Karpas-422 (cell line): ENCODE data around the gene CIITA. TPM values are rescaled to one million over a fixed set of nuclear protein-coding genes. Genes with fewer than 3 reads are reported as not detected.
"Not testable (repeated sequence)": the region's sequence is repeated elsewhere in the genome, so short reads cannot be mapped to it uniquely, and the experiment has no call there.

Experiments used
- DNase-seq: peaks from one replicate; pipeline ENCODE4 v3.0.0-alpha.2; 2015
- H2AFZ ChIP-seq: fragments of 200-600 bp; sonication (generic); 2 replicates; pipeline ENCODE4 v1.6.1; 2014; ENCODE audit warnings: antibody characterized with exemption, low read length, mixed read lengths
- H3K27ac ChIP-seq: fragments of 200-600 bp; sonication (generic); 2 replicates; pipeline ENCODE4 v1.5.1; 2014; ENCODE audit warnings: mild to moderate bottlenecking, low read length, moderate library complexity
- H3K27me3 ChIP-seq: fragments of 200-600 bp; sonication (generic); 2 replicates; pipeline ENCODE4 v1.6.1; 2014; ENCODE audit warnings: low read length, mixed read lengths
- H3K36me3 ChIP-seq: fragments of 200-600 bp; sonication (generic); 2 replicates; pipeline ENCODE4 v1.6.1; 2014; ENCODE audit warnings: low read length, mixed read lengths; ENCODE audit not compliant: insufficient read depth
- H3K4me1 ChIP-seq: fragments of 200-600 bp; sonication (generic); 2 replicates; pipeline ENCODE4 v1.6.1; 2014; ENCODE audit warnings: mild to moderate bottlenecking, low read length, mixed read lengths
- H3K4me2 ChIP-seq: fragments of 200-600 bp; sonication (generic); 2 replicates; pipeline ENCODE4 v1.6.1; 2014; ENCODE audit warnings: low read length, low read depth, mild to moderate bottlenecking; ENCODE audit not compliant: poor library complexity, severe bottlenecking
- H3K4me3 ChIP-seq: fragments of 200-600 bp; sonication (generic); 2 replicates; pipeline ENCODE4 v1.5.1; 2014; ENCODE audit warnings: mild to moderate bottlenecking, antibody characterized with exemption, low read length, mixed read lengths
- H3K79me2 ChIP-seq: fragments of 200-600 bp; sonication (generic); 2 replicates; pipeline ENCODE4 v1.6.1; 2014; ENCODE audit warnings: mild to moderate bottlenecking, low read length, mixed read lengths
- H3K9ac ChIP-seq: fragments of 200-600 bp; sonication (generic); 2 replicates; pipeline ENCODE4 v1.6.0; 2014; ENCODE audit warnings: low read length
- H3K9me2 ChIP-seq: fragments of 200-600 bp; sonication (generic), shearing (Covaris generic); replicated peaks from 2 replicates; pipeline ENCODE4 v1.6.0; 2014; ENCODE audit warnings: mild to moderate bottlenecking, low read length, moderate library complexity; ENCODE audit not compliant: insufficient read depth
- H3K9me3 ChIP-seq: fragments of 300-700, 200-600 bp; sonication (generic); 2 replicates; pipeline ENCODE4 v1.6.1; 2014; ENCODE audit warnings: low read length, mixed read lengths
- H4K20me1 ChIP-seq: fragments of 200-600 bp; sonication (generic); 2 replicates; pipeline ENCODE4 v1.6.1; 2014; ENCODE audit warnings: mild to moderate bottlenecking, antibody characterized with exemption, low read length, low read depth; ENCODE audit not compliant: insufficient read depth
- total RNA-seq: library from RNA; depleted of rRNA; stranded (reverse); fragments of >200 nt; shearing (Covaris generic); gene quantifications from 2 replicates; pipeline ENCODE4 v1.2.3, GENCODE V29; 2014; ENCODE audit warnings: low replicate concordance

Gene CIITA
- total RNA-seq, 1 experiment from 2014 or later: 66.2 TPM

DNA sequence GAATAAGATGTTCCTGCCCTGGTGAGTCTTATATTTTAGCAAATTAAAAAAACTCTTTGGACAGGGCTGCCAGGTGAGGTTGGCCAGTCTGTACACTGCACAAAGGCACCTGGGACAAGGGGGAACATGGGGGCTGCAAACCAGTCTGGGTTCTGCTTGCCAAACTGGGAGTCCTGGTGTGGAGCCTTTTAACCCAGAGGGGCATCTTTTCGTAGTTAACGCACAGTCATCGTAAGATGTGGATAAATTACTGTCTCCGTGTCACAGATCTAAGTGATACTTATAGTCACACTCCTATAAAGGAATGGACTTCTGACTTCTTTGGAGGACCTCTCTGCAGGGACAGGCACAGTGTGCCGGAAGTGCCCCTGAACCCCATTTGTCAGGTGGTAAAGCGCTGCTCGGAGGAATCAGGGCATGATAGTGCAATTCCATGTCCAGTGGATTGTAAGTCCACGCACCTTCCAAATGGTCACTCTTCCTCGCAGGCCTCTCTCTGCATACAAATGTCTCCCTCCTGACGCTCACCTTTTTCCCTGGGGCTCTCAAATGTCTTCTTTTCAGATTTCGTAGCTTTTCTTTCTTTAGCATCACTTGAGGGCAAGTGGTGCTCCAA is 50.6 kb downstream of the CIITA start:
- H3K9me3 ChIP-seq: no peaks in the 10 kb centered on the region
- no peaks in the 10 kb centered on the region for H3K9me2 ChIP-seq
- no peak for DNase-seq
- no peaks in the 10 kb centered on the region for H4K20me1 ChIP-seq
- peaks cover 53% of the 10 kb centered on the region for H3K4me1 ChIP-seq
- H3K4me3 ChIP-seq: no peak overlapping the region
- H3K27me3 ChIP-seq: no peaks in the 10 kb centered on the region
- H3K79me2 ChIP-seq: 0 out of 2 replicates have a peak, but pooled peaks cover 3% of the 10 kb centered on the region
- peaks cover 30% of the 10 kb centered on the region for H3K36me3 ChIP-seq
- H2AFZ ChIP-seq: no peak overlapping the region
- peak overlapping the region; percentile 9; the same call in 1 of the 2 replicates for H3K9ac ChIP-seq
- H3K4me2 ChIP-seq: no peak overlapping the region
- H3K27ac ChIP-seq: peak overlapping the region; percentile 58

DNA sequence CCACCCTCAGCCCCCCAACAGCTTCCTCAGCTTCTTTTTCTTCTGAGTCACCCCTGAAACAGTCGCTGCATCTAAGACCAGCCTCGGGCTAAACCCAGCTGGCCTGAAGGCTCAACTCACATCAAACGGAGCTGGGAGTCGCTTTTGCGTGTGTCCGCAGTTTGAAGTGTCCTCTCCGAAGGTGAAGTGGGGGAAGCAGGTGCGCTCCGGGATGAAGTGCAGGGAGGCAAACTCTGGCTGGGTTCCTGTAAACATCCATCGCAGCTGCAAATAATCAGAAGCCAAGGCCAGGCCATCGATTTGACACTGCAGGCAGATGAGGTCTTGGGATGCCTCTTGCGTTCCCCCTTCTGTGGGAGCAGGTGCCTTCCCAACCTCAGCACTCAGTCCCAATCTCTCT is 52.1 kb downstream of the CIITA start:
- H2AFZ ChIP-seq, H4K20me1 ChIP-seq, H3K9ac ChIP-seq, H3K9me2 ChIP-seq, H3K27me3 ChIP-seq, H3K4me3 ChIP-seq, H3K9me3 ChIP-seq, DNase-seq: not testable (repeated sequence)
- Histone ChIP-seq H3K4me1 (peaks cover 38% of the 10 kb centered on the region), H3K27ac (peak overlapping the region; percentile 58), H3K4me2 (peak overlapping the region; percentile 28), H3K79me2 (0 out of 2 replicates have a peak, but pooled peaks cover 12% of the 10 kb centered on the region), H3K36me3 (peaks cover 16% of the 10 kb centered on the region)

DNA sequence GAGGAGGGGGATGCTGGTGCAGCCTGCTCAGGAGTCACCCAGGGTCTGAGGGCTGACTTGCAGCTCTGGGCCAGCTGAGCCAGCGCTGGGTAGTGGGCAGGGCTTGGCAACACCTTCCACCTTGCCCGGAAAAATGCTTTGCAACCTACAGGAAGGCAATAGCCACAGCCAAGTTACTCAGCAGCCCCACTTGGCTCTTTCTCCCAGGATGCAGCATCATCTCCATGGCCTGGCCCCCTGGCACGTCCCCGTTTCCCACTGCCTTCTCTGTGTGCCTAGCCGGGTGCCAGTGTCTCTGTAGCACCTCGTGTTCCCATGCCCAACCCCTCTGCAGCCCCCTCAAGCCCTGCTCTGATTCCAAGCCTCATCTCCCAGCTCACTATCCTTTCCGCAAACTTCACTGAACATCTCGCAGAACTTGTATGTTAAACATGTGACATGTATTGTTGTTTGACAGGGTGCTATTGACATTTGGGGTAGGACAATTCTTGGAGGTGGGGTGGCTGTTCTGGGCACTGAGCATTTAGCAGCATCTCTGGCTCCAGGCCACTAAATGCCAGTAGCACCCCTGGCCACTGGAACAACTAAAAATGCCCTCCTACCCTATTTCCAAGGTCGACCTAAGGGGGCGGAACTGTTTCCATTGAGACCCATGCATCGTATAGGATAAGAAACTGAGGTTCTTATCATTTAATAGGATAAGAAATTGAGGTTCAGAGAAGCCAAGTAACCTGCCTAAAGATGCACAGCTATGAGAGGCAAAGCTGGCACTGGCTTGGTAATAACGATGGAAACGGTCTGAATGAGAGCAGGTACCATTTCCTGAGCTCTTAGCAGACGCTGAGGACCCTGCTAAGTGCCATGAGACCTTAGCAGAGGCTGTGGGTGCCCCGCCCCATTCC is 53.1 kb downstream of the CIITA start:
- H3K9me2 ChIP-seq: no peaks in the 10 kb centered on the region
- no peak overlapping the region for H2AFZ ChIP-seq
- H3K27me3 ChIP-seq: no peaks in the 10 kb centered on the region
- DNase-seq: no peak
- peaks cover 5% of the 10 kb centered on the region; the same call in 1 of the 2 replicates for H4K20me1 ChIP-seq
- H3K27ac ChIP-seq: peak overlapping the region; percentile 58
- H3K9ac ChIP-seq: no peak overlapping the region
- peaks cover 8% of the 10 kb centered on the region for H3K36me3 ChIP-seq
- no peaks in the 10 kb centered on the region for H3K9me3 ChIP-seq
- H3K4me1 ChIP-seq: peaks cover 33% of the 10 kb centered on the region
- no peak overlapping the region for H3K4me3 ChIP-seq
- H3K79me2 ChIP-seq: peaks cover 22% of the 10 kb centered on the region
- H3K4me2 ChIP-seq: peak overlapping the region; percentile 28

DNA sequence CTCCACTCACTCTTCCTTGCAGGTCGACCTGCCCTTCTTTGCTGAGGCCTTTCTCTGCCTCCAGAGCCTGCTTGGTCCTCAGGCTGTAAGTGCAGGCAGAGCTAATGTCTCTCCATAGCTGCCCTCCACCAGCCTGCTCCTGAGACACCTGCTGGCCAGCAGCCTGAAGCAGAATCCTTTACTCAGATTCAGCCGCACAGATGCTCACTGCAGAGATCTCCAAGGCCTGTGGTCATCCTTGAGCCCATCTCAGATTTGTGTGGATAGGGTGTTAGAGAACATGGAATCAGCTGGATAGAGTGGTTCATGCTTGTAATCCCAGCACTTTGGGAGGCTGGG is 53.7 kb downstream of the CIITA start:
- H4K20me1 ChIP-seq: peaks cover 5% of the 10 kb centered on the region; the same call in 1 of the 2 replicates
- H3K27me3 ChIP-seq: no peaks in the 10 kb centered on the region
- peaks cover 33% of the 10 kb centered on the region for H3K4me1 ChIP-seq
- H3K4me3 ChIP-seq: no peak overlapping the region
- no peak overlapping the region for H3K9ac ChIP-seq
- no peak overlapping the region for H3K4me2 ChIP-seq
- peaks cover 28% of the 10 kb centered on the region for H3K79me2 ChIP-seq
- H3K36me3 ChIP-seq: peaks cover 5% of the 10 kb centered on the region
- H3K27ac ChIP-seq: peak overlapping the region; percentile 58
- no peaks in the 10 kb centered on the region for H3K9me2 ChIP-seq
- H3K9me3 ChIP-seq: no peaks in the 10 kb centered on the region
- no peak overlapping the region for H2AFZ ChIP-seq
- peak; percentile 81 for DNase-seq

DNA sequence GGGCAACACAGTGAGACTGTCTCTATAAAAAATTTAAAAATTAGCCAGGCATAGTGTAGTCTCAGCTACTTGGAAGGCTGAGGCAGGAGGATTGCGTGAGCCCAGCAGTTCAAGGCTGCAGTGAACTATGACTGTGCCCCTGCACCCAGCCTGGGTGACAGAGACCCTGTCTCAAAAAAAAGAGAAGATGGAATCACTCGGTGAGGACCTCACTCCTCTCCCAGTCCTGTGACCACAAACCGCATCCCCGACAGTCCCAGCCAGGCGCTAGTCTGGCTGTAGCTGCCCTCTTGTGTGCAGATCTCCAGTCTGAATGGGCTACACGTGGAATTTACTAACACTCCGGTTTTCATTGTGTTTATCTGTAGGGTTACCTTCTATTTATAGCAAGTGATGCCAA is 54.1 kb downstream of the CIITA start:
- H3K9me2 ChIP-seq: no peaks in the 10 kb centered on the region
- no peak for DNase-seq
- H3K9me3 ChIP-seq: no peaks in the 10 kb centered on the region
- H4K20me1 ChIP-seq: peaks cover 5% of the 10 kb centered on the region; the same call in 1 of the 2 replicates
- H3K4me3 ChIP-seq: no peak overlapping the region
- H3K4me1 ChIP-seq: peaks cover 33% of the 10 kb centered on the region
- H3K27me3 ChIP-seq: no peaks in the 10 kb centered on the region
- H2AFZ ChIP-seq: no peak overlapping the region
- peaks cover 32% of the 10 kb centered on the region for H3K79me2 ChIP-seq
- H3K9ac ChIP-seq: no peak overlapping the region
- peak overlapping the region; percentile 58 for H3K27ac ChIP-seq
- peaks cover 4% of the 10 kb centered on the region for H3K36me3 ChIP-seq
- no peak overlapping the region for H3K4me2 ChIP-seq

DNA sequence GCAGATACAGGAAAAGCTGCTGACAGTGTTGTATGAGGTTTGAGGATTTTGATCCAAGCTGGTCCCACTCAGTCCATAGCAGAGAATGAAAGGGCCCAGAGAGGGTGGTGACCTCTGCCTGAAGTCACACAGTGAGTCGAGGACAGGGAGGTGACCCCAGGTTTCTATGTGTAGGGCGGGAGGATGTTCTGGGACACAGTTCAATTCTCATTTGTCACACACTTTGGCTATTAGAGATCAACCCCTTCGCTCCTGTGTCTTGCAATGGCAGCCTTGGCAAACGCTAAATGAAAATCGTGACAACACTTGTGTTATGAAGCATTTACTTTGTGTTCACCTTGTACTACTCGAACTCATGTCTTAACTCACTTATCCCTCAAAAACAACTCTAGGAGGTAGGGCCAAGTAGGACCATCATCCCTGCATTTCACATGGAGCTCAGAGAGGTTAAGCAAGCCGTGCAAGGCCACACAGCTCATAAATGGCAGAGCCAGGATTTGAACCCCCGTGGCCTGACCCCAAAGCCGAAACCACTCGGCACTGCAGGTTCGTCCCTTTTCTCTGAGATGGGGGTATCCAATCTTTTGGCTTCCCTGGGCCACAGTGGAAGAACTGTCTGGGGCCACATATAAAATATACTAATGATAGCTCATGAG is 55.1 kb downstream of the CIITA start:
- Histone ChIP-seq H3K27me3 (no peaks in the 10 kb centered on the region), H2AFZ (no peak overlapping the region), H3K9ac (no peak overlapping the region), H4K20me1 (peaks cover 5% of the 10 kb centered on the region; the same call in 1 of the 2 replicates), H3K4me3 (no peak overlapping the region), H3K4me1 (peaks cover 35% of the 10 kb centered on the region), H3K4me2 (no peak overlapping the region), H3K9me3 (no peaks in the 10 kb centered on the region), H3K9me2 (no peaks in the 10 kb centered on the region), H3K27ac (no peak overlapping the region), H3K79me2 (peaks cover 42% of the 10 kb centered on the region), H3K36me3 (peaks cover 4% of the 10 kb centered on the region)
- peak; percentile 55 for DNase-seq

DNA sequence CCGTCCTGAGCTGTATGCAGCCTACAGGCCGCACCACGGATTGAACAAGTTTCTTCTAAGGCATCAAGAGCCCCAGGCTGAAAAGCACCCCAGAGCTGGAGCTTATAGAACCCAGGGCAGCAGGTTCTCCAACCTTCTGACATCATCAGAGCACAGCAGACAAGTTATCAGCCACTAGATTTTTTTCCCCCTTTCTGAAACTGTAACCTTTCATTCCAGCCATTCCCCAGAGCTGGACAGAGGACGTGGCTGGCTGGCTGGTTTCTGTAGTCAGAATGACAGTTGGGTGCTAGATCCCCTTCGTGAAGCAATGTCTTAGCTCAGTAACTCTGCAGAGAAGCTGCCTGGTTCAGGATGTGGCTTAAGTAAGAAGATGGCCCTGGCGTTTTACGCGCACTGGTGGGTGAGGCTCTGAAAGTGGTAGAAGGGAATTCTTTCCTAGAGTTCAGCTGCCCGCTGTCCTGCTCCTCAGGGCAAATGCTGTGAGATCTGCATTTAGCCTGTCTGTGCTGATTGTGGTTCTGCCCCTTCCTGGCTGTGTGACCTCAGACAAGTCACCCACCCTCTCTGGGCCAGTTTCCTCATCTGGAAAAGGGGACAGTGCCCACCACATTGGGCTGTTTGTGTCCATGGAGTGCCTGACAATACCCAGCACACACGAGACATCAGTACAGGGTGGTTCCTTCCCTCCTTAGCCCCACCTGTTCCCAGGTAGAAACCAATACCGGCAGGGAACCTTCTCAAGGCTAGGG is 56.1 kb downstream of the CIITA start:
- no peaks in the 10 kb centered on the region; the same call in 1 of the 2 replicates for H3K36me3 ChIP-seq
- no peak overlapping the region for H2AFZ ChIP-seq
- DNase-seq: peak; percentile 54
- no peak overlapping the region for H3K27ac ChIP-seq
- H3K9ac ChIP-seq: no peak overlapping the region
- peaks cover 5% of the 10 kb centered on the region; the same call in 1 of the 2 replicates for H4K20me1 ChIP-seq
- H3K4me1 ChIP-seq: peaks cover 35% of the 10 kb centered on the region
- H3K27me3 ChIP-seq: no peaks in the 10 kb centered on the region
- no peaks in the 10 kb centered on the region for H3K9me2 ChIP-seq
- no peaks in the 10 kb centered on the region for H3K9me3 ChIP-seq
- H3K4me3 ChIP-seq: no peak overlapping the region
- H3K4me2 ChIP-seq: no peak overlapping the region
- H3K79me2 ChIP-seq: peaks cover 52% of the 10 kb centered on the region
